SK-N-SH (cell line): Measurements from ENCODE around the gene SLAMF7. TPM values are rescaled to one million over a fixed set of nuclear protein-coding genes. Genes with fewer than 3 reads are reported as not detected.
"Not testable (repeated sequence)": the region's sequence is repeated elsewhere in the genome, so short reads cannot be mapped to it uniquely, and the experiment has no call there.

Experiments used
- CTCF ChIA-PET: fragments of 300-600, 350-600 bp; formaldehyde crosslinking; extraction: SDS; loops from one replicate; lab custom pipeline; 2021; lab: Yijun Ruan, JAX
- POLR2A ChIA-PET: fragments of 350-600 bp; sonication (Branson Sonifier 250); formaldehyde crosslinking; extraction: SDS; loops from one replicate; lab custom pipeline; 2020; ENCODE audit warnings: antibody characterized with exemption, inconsistent platforms; lab: Yijun Ruan, JAX
- DNase-seq: peaks from one replicate; pipeline ENCODE4 v3.0.0; 2012
- H2AFZ ChIP-seq: fragments of 200-600 bp; sonication (generic); 2 replicates; pipeline ENCODE4 v1.8.1; 2016; ENCODE audit warnings: antibody characterized with exemption, mild to moderate bottlenecking, low read depth
- H3F3A ChIP-seq: fragments of 200-600 bp; sonication (generic); replicated peaks from 2 replicates; pipeline ENCODE3; 2016; ENCODE audit warnings: antibody characterized with exemption, mild to moderate bottlenecking; ENCODE audit not compliant: insufficient read depth
- H3K27ac ChIP-seq, 2 experiments: fragments of 200-500 bp in 1 of 2; fragments of 200-600 bp in 1 of 2; sonication (Bioruptor generic) in 1 of 2; sonication (generic), shearing (Covaris generic) in 1 of 2; 2 replicates each; pipeline versions ENCODE4 v1.5.1 to v1.6.1; 2014 to 2016; ENCODE audit warnings: low read depth in 2 of 2, inconsistent platforms in 1 of 2, low read length in 1 of 2, mild to moderate bottlenecking in 1 of 2, mixed read lengths in 1 of 2
- H3K27me3 ChIP-seq: fragments of 200-600 bp; sonication (generic), shearing (Covaris generic); 2 replicates; pipeline ENCODE4 v1.6.1; 2016; ENCODE audit warnings: mixed run types; ENCODE audit not compliant: insufficient read depth
- H3K36me3 ChIP-seq, 2 experiments: fragments of 200-500 bp in 1 of 2; fragments of 200-600 bp in 1 of 2; sonication (Bioruptor generic) in 1 of 2; sonication (generic) in 1 of 2; replicated peaks in 1 of 2; 2 replicates each; pipeline versions ENCODE3 to v1.5.1; 2014 to 2016; ENCODE audit warnings: low read length in 1 of 2, mild to moderate bottlenecking in 1 of 2; ENCODE audit not compliant: insufficient read depth in 2 of 2, control insufficient read depth in 1 of 2
- H3K4me1 ChIP-seq, 2 experiments: fragments of 200-500 bp in 1 of 2; fragments of 200-600 bp in 1 of 2; sonication (Bioruptor generic) in 1 of 2; sonication (generic), shearing (Covaris generic) in 1 of 2; 2 replicates each; pipeline versions ENCODE4 v1.5.1 to v1.6.1; 2014 to 2016; ENCODE audit warnings: low read depth in 1 of 2, low read length in 1 of 2, mixed run types in 1 of 2; ENCODE audit not compliant: insufficient read depth in 2 of 2, control insufficient read depth in 1 of 2
- H3K4me2 ChIP-seq: fragments of 200-600 bp; sonication (generic), shearing (Covaris generic); 2 replicates; pipeline ENCODE4 v1.6.1; 2017; ENCODE audit warnings: mixed run types
- H3K4me3 ChIP-seq, 2 experiments: fragments of 200-500 bp in 1 of 2; fragments of 200-600 bp in 1 of 2; sonication (Bioruptor generic) in 1 of 2; sonication (generic), shearing (Covaris generic) in 1 of 2; 2 replicates each; pipeline versions ENCODE4 v1.5.1 to v1.8.1; 2014 to 2016; ENCODE audit warnings: low read depth in 2 of 2, inconsistent platforms in 1 of 2, low read length in 1 of 2, mild to moderate bottlenecking in 1 of 2, mixed read lengths in 1 of 2, moderate library complexity in 1 of 2
- H3K79me2 ChIP-seq: fragments of 200-600 bp; sonication (generic); 2 replicates; pipeline ENCODE4 v1.8.1; 2017; ENCODE audit warnings: mild to moderate bottlenecking; ENCODE audit not compliant: insufficient read depth
- H3K9ac ChIP-seq: fragments of 200-600 bp; sonication (generic); 2 replicates; pipeline ENCODE4 v1.6.1; 2017; ENCODE audit warnings: mixed run types
- H3K9me2 ChIP-seq: fragments of 200-600 bp; sonication (generic); 2 replicates; pipeline ENCODE4 v1.6.1; 2017; ENCODE audit warnings: mixed run types
- H3K9me3 ChIP-seq: fragments of 200-600 bp; sonication (generic); 2 replicates; pipeline ENCODE4 v1.6.1; 2017; ENCODE audit warnings: mixed run types, mild to moderate bottlenecking, moderate library complexity
- H4K20me1 ChIP-seq: fragments of 200-600 bp; sonication (generic); 2 replicates; pipeline ENCODE4 v1.6.1; 2017; ENCODE audit warnings: mild to moderate bottlenecking, mixed run types; ENCODE audit not compliant: insufficient read depth
- CHD2 ChIP-seq: fragments of 150-350 bp; IDR thresholded peaks from 2 replicates; pipeline ENCODE4 v1.6.1; 2018; ENCODE audit warnings: low read length; ENCODE audit not compliant: partially characterized antibody
- FOXJ3 ChIP-seq: sonication (generic); formaldehyde crosslinking; IDR thresholded peaks from 2 replicates; pipeline ENCODE4 v1.5.1; 2020; ENCODE audit warnings: mild to moderate bottlenecking, missing genetic modification reagents
- GABPA ChIP-seq: IDR thresholded peaks from 2 replicates; pipeline ENCODE4 v1.4.0; 2012; ENCODE audit warnings: low read depth, mild to moderate bottlenecking
- MXI1 ChIP-seq: IDR thresholded peaks from 2 replicates; pipeline ENCODE4 v1.6.1; 2012; ENCODE audit warnings: mild to moderate bottlenecking, low read depth, low read length, improper control_type of control experiment
- POLR2AphosphoS5 ChIP-seq: IDR thresholded peaks from 2 replicates; pipeline ENCODE4 v1.6.1; 2012; ENCODE audit warnings: low read depth, low read length
- RAD21 ChIP-seq: IDR thresholded peaks from 2 replicates; pipeline ENCODE4 v1.6.1; 2012; ENCODE audit warnings: mild to moderate bottlenecking, low read length
- REST ChIP-seq: IDR thresholded peaks from 2 replicates; pipeline ENCODE4 v1.6.1; 2012; ENCODE audit warnings: mild to moderate bottlenecking, low read depth, low read length, moderate library complexity
- SIN3A ChIP-seq: IDR thresholded peaks from 2 replicates; pipeline ENCODE4 v1.6.1; 2012; ENCODE audit warnings: low read depth, mild to moderate bottlenecking, low read length, moderate library complexity, borderline replicate concordance
- SMC3 ChIP-seq: IDR thresholded peaks from 2 replicates; pipeline ENCODE4 v1.6.1; 2012; ENCODE audit warnings: low read depth, low read length, improper control_type of control experiment
- TAF1 ChIP-seq: IDR thresholded peaks from 2 replicates; pipeline ENCODE4 v1.6.1; 2012; ENCODE audit warnings: low read depth, mild to moderate bottlenecking, low read length, moderate library complexity, borderline replicate concordance
- TEAD4 ChIP-seq: IDR thresholded peaks from 2 replicates; pipeline ENCODE4 v1.4.0; 2012; ENCODE audit warnings: mild to moderate bottlenecking, borderline replicate concordance; ENCODE audit not compliant: insufficient read depth
- WGBS: methylation state at CpG from one replicate; pipeline ENCODE4 v1.1.6; 2017; ENCODE audit warnings: low lambda C conversion rate; 5-methylcytosine and 5-hydroxymethylcytosine counted together
- polyA plus RNA-seq, 3 experiments: library from polyadenylated mRNA; depleted of rRNA; stranded (reverse); fragments of >200 nt; gene quantifications; 2 replicates each; pipeline ENCODE4 v1.2.3, GENCODE V29; 2012
- TF ChIP-seq, protein P1 (sequence below): fragments of 150-350 bp; IDR thresholded peaks from 2 replicates; pipeline ENCODE4 v1.6.1; 2016; ENCODE audit warnings: mild to moderate bottlenecking, low read depth, low read length

Gene SLAMF7
- polyA plus RNA-seq, 1 of the 3 experiments (the other 2 are of a cell fraction), result not detected

- Histone ChIP-seq H3K79me2 (no peaks in the 10 kb centered on the region), H3K27ac (no peak overlapping the region), H3K4me2 (no peak overlapping the region), H3K9me2 (no peaks in the 10 kb centered on the region), H3K9ac (no peak overlapping the region), H3K27me3 (peaks cover 11% of the 10 kb centered on the region), H3K4me1 (no peaks in the 10 kb centered on the region), H4K20me1 (no peaks in the 10 kb centered on the region), H3K36me3 (no peaks in the 10 kb centered on the region), H3F3A (peaks cover 3% of the 10 kb centered on the region), H2AFZ (peak overlapping the region; percentile 67), H3K9me3 (no peaks in the 10 kb centered on the region), H3K4me3 (no peak overlapping the region)
- ChIA-PET POLR2A (no interaction called here), CTCF (interaction anchor here (0.5 to 2.1 kb wide), 16 partner anchors 9 to 411 kb away, joined by 3 to 11 read pairs (median 3); partner anchors contain the start of genes ITLN1, ITLN2 and LY9)
- TF ChIP-seq, protein P1, sequence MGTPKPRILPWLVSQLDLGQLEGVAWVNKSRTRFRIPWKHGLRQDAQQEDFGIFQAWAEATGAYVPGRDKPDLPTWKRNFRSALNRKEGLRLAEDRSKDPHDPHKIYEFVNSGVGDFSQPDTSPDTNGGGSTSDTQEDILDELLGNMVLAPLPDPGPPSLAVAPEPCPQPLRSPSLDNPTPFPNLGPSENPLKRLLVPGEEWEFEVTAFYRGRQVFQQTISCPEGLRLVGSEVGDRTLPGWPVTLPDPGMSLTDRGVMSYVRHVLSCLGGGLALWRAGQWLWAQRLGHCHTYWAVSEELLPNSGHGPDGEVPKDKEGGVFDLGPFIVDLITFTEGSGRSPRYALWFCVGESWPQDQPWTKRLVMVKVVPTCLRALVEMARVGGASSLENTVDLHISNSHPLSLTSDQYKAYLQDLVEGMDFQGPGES, result no peak
- TF ChIP-seq CHD2, result no peak
- no peak for TF ChIP-seq TAF1
- no peak for TF ChIP-seq MXI1
- no peak for TF ChIP-seq RAD21
- TF ChIP-seq GABPA, result no peak
- no peak for TF ChIP-seq SIN3A
- TF ChIP-seq TEAD4, result no peak
- TF ChIP-seq FOXJ3 (CRISPR knock-in tag), result no peak
- TF ChIP-seq SMC3, result no peak
- TF ChIP-seq REST, result no peak
- TF ChIP-seq POLR2AphosphoS5, result no peak
- DNase-seq, result no peak
These were observed 11.8 kb upstream of the SLAMF7 start for GRCh38 chr1:160727316-160727640.

DNA sequence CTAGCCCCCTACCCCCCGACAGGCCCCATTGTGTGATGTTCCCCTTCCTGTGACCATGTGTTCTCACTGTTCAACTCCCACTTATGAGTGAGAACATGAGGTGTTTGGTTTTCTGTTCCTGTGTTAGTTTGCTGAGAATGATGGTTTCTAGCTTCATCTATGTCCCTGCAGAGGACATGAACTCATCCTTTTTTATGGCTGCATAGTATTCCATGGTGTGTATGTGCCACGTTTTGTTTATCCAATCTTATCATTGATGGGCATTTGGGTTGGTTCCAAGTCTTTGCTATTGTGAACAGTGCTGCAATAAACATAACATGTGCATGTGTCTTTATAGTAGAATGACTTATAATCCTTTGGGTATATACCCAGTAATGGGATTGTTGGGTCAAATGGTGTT lies 7.5 kb upstream of the SLAMF7 start:
- POLR2A ChIA-PET, result not testable (repeated sequence)

More for the DNA sequence above, 7.5 kb upstream of the SLAMF7 start:
- not testable (repeated sequence) for H3K27me3 ChIP-seq, H3K9me3 ChIP-seq, H3K27ac ChIP-seq, H3K4me1 ChIP-seq, H3K36me3 ChIP-seq, DNase-seq, H4K20me1 ChIP-seq, H3F3A ChIP-seq, H3K9me2 ChIP-seq, H3K4me3 ChIP-seq, H3K79me2 ChIP-seq, H3K4me2 ChIP-seq, H2AFZ ChIP-seq, H3K9ac ChIP-seq
- CTCF ChIA-PET, result interaction anchor here (1.7 kb wide), 1 partner anchor 259 kb away, joined by 6 read pairs; no protein-coding TSS in a partner anchor
- WGBS, result 3% methylated on average over 2 of the region's 2 CpGs
